GM19395 (cell line): ENCODE measurements around the gene CACNA2D3.

Experiments
- ATAC-seq: cut with Tn5 transposase; IDR thresholded peaks from one replicate; pipeline ENCODE4 v1.9.1; 2021; ENCODE audit warnings: mild to moderate bottlenecking, moderate library complexity; ENCODE audit not compliant: unreplicated experiment

Gene CACNA2D3

DNA sequence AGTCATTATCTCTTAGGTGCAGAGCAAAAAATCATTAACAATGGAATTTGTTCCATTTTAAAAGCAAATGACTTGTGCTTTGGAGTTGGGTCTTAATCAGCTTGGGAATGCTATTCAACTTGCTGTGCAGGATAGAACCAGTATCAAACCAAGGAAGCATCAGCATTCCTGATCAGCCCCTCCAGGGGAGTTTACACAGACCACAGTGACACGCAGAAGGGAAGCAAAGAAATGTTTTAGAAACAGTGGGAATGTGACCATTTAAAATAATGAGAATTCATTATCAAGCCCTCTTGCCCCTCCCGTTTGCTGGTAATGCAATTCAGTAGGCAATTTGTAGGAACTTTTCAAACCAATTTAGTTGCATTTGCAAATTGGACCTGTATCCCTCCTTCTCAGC is 650.4 kb downstream of the CACNA2D3 start:
- ATAC-seq, result no peak

DNA sequence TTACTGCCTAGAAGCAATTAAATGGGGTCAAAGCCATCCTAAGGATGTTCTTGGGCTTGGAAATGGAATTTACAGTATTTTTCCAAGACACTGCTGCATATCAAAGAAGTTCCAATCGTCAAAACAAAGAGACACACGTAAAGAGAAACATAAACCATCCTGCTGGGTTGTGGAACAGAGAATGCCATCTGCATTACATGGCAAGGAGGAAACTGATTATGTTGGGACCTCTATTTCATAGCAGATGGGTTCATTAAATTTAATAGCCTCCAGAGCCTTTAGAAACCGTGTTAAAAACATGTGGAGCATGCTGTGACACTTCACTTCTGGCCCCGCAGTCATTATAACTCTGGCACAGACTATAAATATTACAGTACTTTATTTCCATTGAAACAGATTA is 650.9 kb downstream of the CACNA2D3 start:
- ATAC-seq, result no peak

DNA sequence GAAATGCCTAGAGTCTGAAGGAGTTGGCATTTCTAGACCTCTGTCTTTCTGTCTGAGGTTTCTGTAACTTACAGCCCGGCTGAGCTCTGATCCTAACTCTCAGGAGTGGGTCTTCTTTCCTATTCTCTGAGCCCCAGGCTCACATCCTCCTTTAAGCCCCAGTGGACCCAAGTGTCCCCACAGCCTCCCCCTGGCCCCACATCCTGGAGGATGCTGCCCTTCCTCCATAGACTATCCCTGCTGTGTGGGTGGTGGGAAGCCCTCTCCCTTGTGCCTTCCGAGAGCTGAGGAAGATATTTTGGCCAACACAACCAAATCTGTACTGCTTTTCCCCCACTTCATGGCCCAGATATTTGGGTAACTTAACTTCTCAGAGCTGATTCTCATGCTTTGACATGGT is 654.2 kb downstream of the CACNA2D3 start:
- no peak for ATAC-seq

DNA sequence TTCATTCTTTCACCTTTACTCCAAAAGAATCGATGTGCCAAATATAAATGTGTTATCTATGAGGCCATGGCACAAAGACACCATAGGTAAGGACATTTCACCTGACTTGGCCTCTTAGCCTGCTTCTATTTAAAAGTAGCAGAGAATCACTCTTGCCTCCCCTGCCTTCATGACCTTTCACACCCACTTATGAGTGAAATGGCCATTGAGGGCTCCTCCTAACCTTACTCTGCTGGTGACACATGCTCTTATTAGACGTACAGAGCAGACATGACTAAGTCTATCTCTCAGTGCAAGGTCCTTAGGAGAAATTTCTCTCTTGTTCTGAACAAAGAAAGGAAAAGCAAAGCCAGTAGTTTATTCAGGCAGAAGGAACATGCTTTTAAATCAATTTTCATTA is 654.8 kb downstream of the CACNA2D3 start:
- ATAC-seq, result no peak

DNA sequence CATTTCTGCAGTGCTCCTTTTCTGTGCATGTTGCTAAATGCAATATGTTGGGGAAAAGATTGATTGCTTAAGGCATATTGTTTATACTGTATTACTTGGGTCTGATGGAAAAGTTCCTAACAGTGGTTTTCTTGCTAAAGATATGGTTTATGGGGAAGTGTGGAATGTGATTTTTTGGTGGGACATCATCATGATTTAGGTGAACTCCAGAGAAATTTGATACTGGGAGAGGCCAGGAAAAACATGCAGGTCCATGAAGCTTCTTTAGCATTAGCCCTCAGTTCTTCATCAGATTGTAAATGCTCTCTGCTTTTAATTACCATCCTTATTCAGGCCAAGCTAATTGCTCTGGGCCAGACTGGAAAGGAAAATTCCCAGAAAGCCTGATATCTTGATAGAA is 658.0 kb downstream of the CACNA2D3 start:
- ATAC-seq, result no peak

DNA sequence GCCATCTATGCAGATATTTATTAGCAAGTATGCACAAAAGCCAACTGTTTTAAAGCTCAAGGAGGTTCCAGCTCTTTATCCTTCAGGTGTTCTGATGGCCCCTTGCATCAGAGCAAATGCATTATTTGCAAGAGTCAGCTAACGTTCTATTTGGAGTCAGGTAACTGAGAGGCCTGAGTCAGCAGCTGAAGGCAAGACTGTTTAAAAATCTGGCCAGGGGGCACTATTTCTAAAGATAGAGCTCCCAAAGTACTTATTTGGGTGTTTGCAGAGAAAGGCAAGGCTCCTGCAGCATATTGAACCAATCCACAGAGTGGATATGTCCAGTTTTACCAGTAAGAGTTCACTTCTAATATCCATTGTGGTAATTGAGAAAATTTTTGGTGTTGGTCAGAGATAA is 659.4 kb downstream of the CACNA2D3 start:
- ATAC-seq, result no peak

DNA sequence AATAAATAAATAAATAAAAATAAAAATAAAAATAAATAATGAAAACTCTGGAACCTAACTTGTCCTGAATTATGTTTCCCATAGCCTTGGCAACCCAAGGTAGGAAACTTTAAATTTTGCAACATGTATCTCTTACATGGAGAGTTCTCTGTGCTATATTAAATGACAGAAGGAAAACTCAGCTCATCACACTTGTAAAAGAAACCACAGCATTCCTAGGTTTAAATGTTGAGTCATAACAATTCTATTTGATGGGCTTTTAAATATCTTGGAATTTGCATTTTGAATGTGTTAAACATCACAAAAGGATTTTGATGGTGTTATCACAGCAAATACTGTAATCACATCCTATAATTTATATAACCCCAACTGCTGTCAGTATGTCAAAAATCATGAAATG is 661.3 kb downstream of the CACNA2D3 start:
- no peak for ATAC-seq

DNA sequence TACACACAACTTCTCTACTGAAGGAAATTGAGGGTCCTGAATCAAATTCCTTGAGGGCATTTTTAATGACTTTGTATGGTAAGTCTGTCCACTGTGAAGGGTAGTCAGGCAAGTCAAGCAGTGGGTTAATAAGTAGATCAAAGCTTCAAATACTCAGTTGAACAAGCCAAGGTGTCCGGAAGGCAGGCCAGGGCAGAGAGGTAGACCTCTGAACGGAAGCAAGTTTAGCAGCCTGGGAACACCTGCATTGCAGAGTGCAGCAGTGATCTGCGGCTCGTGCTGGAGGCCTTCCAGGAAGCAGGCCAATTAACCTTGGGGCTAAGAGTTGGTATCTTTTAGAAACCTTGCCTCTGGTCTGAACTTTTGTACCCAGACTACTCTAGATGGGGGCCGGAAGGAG is 661.7 kb downstream of the CACNA2D3 start:
- ATAC-seq, result no peak

DNA sequence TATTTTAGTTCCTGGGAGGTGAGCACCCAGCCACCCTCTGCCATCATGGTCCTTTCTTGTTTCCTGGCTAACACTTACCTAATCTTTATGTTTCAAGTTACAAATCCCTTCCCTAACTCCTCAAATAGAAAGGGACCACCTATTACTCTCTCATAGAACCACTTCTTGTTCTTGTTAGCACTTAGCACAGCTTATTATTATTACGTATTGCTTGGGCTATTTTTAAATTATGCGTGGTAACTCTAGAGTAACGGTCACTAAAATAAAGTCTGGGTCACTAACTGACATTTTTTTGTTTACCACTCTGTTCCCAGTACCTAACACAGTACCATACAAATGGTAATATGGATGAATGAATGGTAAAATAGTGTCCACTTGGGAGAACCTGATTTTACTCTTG is 663.6 kb downstream of the CACNA2D3 start:
- ATAC-seq, result no peak

DNA sequence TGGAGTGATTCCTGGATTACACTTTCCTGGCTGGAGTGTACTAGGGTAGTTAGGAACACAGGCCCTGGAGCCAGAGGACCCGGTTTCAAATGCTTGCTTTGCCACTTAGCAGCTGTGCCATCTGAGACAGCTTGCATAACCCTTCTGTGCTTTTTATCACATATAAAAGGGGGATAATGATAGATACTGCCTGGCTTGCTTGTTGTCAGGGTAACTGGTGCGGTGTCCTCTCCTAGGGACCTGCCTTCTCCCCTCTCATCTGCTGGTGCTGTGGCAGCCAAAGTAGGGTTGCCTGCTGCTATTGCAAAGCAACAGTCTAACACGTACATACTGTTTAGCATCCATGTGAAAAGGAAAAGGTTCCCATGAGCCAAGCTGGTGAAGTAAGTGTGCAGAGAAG is 667.7 kb downstream of the CACNA2D3 start:
- ATAC-seq, result no peak

DNA sequence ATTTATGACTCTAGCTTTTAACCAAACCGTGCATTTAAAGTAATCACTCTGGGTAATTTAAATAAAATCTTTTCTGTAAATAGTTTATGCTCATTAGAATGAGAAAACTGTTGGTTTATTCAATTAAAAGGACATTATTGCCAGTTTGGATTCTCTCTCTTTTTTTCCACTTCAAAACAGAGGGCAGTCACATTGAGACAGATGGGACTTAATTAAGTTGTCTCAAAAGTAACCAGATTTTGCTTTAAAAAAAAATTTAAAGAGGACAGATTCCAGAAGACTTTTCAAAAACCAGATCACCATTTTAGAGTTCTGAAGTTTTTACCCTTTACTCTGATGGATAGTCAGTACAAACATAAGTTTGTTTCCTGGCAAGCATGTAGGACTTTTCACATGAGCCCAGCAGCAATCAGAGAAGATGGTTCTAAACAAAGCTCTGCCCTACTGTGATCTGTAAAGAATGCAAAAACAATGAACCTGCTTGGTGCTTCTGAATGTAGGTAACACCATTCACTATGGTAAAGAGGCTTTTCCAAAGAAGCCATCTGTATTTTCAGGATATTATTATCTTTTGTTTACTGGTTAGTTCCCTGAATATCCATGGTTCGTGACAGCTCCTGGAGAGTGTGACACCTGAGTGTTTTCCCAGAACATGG is 669.3 kb downstream of the CACNA2D3 start:
- no peak for ATAC-seq

DNA sequence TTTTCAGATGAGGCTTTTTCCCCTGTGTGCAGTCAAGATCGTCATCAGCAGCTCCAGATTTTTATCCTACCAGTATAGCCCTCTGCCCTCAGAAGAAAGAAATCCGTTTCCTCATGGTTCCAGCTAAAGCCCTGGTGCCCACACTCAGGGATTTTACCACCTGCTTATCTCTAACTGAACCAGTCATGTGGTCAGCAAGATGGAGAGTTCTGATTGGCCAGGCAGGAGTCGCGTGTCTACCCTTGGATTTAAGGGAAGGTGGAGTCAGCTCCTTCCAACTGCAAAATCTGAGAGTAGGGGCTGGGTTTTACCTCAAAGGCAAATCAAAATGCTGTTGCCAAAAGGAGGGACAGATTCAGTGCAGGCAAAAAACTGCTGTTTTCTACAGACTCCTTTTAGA is 670.2 kb downstream of the CACNA2D3 start:
- ATAC-seq, result no peak

DNA sequence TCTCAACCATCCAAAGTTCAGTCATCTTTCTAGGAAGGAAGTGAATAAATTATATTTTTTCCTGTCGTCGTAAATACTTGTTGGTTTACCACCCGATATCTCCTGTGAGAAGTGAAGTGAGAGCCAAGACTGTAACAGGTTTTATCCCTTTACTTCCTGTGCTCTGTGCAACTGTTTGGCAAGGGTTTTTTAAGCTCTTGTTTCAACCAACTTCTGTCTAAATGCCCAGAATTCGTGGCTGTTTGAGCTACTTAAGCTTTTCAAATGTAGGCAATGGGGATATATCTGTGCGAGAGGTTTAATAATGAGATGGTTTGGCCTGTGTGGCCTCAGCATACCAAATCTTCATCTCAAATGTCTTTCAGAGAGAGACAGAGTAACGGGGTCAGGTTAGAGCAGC is 670.8 kb downstream of the CACNA2D3 start:
- no peak for ATAC-seq

DNA sequence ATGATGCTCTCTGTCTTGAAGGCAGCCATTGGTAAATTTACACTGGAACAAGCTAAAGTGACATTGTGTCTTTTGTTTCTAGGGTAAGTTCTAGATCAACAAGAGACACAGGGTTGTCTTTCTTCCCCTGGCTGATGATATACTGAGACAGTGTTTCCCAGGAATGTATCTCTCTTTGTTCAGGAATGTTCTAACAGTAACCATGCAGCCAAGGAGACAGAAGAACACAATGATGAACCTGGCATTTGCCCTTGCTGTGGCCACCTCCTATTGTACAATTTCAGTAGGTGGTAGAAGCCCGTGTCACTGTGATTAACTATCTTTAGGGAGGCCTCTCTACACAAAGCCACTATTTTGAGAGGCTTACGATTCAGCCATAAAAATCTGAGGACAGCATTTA is 674.8 kb downstream of the CACNA2D3 start:
- no peak for ATAC-seq

DNA sequence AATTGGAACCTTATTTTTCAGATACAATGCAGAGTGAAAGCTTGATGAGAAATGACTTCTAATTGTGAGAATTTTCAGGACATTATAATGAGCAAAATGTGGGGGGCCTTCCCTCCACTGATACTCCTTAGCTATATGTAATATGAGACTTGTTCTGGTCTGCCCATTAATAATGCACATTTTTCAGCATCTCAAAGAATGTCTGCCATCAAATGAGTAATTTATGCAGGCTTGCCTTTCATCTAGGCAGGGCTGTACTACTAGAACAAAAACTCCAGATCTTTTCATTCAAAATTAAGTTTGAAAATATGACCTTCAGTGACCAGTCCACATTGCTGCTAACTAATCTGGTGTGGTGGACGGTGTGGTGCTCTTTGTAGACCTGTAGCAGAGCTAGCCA is 678.1 kb downstream of the CACNA2D3 start:
- no peak for ATAC-seq

DNA sequence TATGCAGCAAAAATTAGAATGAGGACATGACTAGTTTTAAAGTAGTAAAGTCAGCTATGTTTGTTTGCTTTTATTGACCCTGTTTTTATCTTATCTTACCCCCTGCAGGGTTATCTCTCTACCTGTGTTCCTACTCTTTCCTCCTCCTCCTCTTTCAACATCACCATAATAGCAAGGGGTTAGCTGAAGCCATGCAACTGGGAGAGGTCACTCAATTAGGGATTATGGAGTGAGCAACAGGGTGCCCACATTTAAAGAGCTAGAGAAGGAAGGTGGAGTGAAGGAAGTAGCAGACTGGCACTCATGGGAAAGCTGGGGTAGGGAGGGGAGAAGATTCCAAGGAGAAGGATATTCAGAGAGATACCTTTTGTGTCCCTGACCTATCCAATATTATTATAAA is 679.6 kb downstream of the CACNA2D3 start:
- ATAC-seq, result no peak

DNA sequence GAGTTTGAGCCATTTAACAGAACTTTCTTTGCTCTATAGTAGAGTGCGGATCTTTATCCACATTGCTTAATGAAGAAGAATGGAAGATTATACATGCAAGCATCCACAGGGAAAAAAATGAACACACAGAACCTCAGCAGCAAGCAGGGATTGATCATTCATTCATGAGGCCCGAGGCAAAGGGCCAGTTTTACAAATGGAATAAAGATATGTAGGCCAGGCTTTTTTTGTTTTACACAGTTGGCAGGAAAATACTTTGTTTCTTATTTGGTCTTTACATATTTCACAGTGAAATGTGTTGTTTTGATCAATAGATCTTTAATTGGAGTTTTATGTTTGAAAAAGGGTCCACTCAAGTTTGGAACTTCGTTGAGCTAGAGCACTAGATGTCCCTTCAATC is 688.0 kb downstream of the CACNA2D3 start:
- ATAC-seq, result no peak

DNA sequence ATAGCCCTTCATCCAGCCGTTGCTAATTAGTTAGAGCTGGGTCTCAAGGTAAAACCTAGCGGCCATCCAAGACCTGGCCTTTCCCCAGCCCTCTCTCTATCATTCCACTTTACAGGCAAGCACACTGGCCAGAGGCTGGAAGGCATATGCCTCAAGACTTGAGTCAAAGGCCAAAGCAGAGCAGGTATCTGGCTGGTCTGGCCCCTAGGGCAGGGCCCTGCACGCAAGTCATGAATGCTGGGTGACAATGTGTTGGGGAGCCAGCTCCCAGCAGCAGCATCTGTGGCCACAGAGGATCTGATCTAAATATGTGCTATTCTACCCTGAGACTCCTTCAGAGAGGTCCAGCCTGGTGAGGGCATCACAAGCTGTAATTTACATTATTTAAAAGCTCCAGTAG is 691.9 kb downstream of the CACNA2D3 start:
- ATAC-seq, result no peak

DNA sequence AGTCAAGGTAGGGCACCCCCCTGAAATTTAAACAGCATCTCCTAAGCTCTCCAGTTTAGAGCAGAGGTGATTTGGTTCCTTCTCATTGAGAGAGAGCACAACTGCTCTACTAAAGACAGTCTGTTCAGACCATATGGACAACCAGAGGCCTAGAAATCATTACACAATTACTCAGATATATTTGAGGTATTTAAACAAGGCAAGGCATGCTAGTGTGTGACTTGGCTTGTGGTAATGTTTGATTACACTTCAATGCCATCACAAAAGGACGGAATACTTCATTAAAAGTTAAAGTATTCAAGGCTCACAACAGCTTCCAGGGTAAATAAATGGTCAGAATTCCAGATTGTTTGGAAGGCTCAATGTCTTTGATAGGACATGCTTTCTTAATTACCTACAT is 695.3 kb downstream of the CACNA2D3 start:
- ATAC-seq, result no peak

DNA sequence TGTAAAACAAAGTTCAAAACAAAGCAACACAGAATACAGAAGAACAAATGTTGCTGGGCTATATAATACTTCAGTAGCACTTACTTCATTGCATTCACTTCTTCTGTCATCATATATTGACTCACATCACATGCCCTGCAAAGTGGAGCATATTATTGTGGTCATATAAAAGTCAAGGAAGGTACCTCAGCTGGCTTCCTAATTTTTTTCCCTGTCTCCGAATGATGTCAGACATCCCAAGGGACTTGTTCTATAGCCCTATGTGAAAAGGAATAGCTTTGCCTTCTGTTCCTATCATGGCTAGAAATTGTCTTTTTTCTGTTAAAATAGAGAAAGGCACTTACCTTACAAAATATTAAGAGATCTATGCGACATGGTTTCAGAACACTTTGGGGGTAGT is 696.1 kb downstream of the CACNA2D3 start:
- no peak for ATAC-seq

DNA sequence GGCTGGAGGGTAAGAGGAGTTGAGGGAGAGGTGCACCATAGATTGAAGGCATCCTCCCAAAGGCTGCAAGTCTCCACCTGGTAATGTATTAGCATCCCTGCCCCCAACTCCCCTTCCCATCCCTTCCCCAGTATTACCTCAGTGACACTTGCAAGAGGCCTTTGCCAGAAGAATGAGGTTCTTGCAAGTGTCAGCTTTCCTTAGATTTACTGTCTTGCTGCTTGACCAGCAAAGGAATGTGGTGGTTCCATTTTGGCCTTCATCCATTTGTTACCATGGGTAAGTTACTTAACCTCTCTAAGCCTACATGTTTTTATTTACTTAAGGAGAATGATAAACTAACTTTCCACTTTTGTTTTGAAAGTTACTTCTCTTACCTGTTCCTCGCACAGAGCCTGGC is 696.6 kb downstream of the CACNA2D3 start:
- ATAC-seq, result no peak

DNA sequence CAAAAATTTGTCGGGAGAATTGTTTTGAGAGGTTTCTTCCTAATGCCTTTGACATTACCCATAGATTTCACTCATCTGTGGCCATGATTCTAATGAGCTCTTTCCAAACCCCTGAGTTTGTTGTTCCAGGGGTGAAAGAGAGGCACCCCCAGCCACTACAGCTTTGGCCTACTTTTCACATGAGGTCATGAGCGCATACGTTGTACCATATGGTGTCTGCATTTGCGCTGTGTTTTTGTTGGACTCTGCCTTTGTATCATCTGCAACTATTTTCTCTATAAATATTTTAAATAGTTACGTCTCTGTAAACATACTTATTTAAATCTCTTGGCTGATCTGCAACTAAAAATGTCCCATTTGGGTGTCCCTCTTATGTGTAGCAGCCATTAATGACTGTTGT is 697.6 kb downstream of the CACNA2D3 start:
- no peak for ATAC-seq

DNA sequence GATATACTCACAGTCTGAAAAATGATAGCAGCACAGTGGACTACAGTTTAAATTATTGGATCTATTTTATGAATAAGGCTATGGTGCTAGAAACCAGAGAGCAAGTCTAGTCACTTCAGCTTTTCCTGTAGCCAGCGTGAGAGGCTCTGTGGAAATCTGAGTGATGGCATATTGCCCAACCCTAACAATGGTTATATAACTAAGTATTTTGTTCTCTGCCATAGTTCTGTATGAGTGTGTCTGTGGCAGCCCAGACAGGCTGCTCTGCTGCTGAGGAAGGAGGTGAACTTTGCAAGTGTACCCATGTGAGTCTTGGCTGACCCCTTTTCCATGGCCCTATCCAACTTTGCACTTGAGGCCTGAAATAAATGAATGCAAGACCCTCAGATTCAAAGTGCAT is 699.9 kb downstream of the CACNA2D3 start:
- no peak for ATAC-seq

DNA sequence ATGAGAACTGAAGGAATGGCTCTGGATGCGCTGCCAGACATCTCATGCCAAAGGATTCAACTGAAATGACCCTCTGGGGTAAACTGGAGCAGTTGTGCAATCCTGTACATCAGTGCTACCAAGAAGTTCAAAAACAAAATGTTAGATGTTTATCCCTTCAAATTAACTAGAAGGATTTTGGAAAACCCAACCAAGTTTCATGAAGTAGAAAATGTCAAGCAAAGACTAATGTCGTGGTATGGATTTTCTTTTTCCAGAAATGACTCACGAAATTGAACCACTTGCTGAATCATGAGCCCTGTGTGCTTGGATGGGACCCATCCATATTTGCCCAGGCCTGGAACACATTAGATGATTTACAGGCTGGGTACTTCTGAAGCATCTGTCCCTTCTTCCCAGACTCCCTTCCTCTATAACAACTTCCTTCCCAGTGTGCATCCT is 703.9 kb downstream of the CACNA2D3 start:
- no peak for ATAC-seq
